CD4-positive, alpha-beta T cell (primary cell): ENCODE results near the gene GRAPL. TPM values are rescaled to one million over a fixed set of nuclear protein-coding genes. Genes with fewer than 3 reads are reported as not detected.
"Not testable (repeated sequence)": the region's sequence is repeated elsewhere in the genome, so short reads cannot be mapped to it uniquely, and the experiment has no call there.

ENCODE experiments used
- ATAC-seq: fragments of 200-7000 bp; cut with Tn5 transposase; one replicate; pipeline ENCODE4 v1.10.0; 2022; ENCODE audit warnings: mild to moderate bottlenecking; ENCODE audit not compliant: poor library complexity
- CTCF ChIA-PET: fragments of 350-600 bp; sonication (Branson Sonifier 250); formaldehyde crosslinking; loops from one replicate; lab custom pipeline; 2021; ENCODE audit warnings: antibody characterized with exemption, inconsistent platforms; lab: Charles Lee
- POLR2A ChIA-PET: fragments of 350-600 bp; sonication (Branson Sonifier 250); formaldehyde crosslinking; loops from one replicate; lab custom pipeline; 2021; ENCODE audit warnings: antibody characterized with exemption, inconsistent platforms; lab: Charles Lee
- DNase-seq, 14 experiments: peaks; one replicate each; pipeline ENCODE4 v3.0.0-alpha.2; 2013 to 2020; ENCODE audit warnings: mixed read lengths in 2 of 14
- H3K27ac ChIP-seq, 2 donors: one replicate each; pipeline versions ENCODE4 v1.5.1 to v1.7.0; 2013; ENCODE audit warnings: low read length in 2 of 2, low read depth in 1 of 2, mild to moderate bottlenecking in 1 of 2
- H3K27me3 ChIP-seq, 2 experiments: 1 replicate in 1 of 2; 2 replicates in 1 of 2; pipeline versions ENCODE4 v1.6.1 to v1.7.0; 2013; ENCODE audit warnings: low read length in 2 of 2, control low read depth in 1 of 2, mild to moderate bottlenecking in 1 of 2, moderate library complexity in 1 of 2; ENCODE audit not compliant: insufficient read depth in 2 of 2, control insufficient read depth in 1 of 2
- H3K36me3 ChIP-seq: one replicate; pipeline ENCODE4 v1.6.1; 2013; ENCODE audit warnings: low read length, control low read depth; ENCODE audit not compliant: insufficient read depth
- H3K4me1 ChIP-seq: one replicate; pipeline ENCODE4 v1.6.1; 2013; ENCODE audit warnings: low read length, control low read depth; ENCODE audit not compliant: insufficient read depth
- H3K4me3 ChIP-seq: one replicate; pipeline ENCODE4 v1.5.1; 2013; ENCODE audit warnings: mild to moderate bottlenecking, low read length, moderate library complexity
- H3K9me3 ChIP-seq, 2 experiments: 1 replicate in 1 of 2; 2 replicates in 1 of 2; pipeline versions ENCODE4 v1.6.1 to v1.7.0; 2013; ENCODE audit warnings: low read length in 2 of 2, mild to moderate bottlenecking in 2 of 2, control low read depth in 1 of 2, moderate library complexity in 1 of 2; ENCODE audit not compliant: control insufficient read depth in 1 of 2, insufficient read depth in 1 of 2
- H3K27ac Mint-ChIP-seq: one replicate; pipeline ENCODE4 v1.8.0; 2020; ENCODE audit warnings: mixed read lengths
- H3K27me3 Mint-ChIP-seq: one replicate; pipeline ENCODE4 v1.8.0; 2021; ENCODE audit warnings: mixed read lengths
- H3K36me3 Mint-ChIP-seq: one replicate; pipeline ENCODE4 v1.8.0; 2021; ENCODE audit warnings: low read depth, mixed read lengths
- H3K4me1 Mint-ChIP-seq: one replicate; pipeline ENCODE4 v1.8.0; 2021; ENCODE audit warnings: low read depth, mixed read lengths
- H3K4me3 Mint-ChIP-seq: one replicate; pipeline ENCODE4 v1.8.0; 2020; ENCODE audit warnings: mild to moderate bottlenecking, mixed read lengths
- H3K9me3 Mint-ChIP-seq: one replicate; pipeline ENCODE4 v1.8.0; 2020; ENCODE audit warnings: mixed read lengths
- intact Hi-C, 2 experiments: fragments of 100-400 bp; cut with DNase I in 1 of 2; cut with micrococcal nuclease in 1 of 2; formaldehyde crosslinking; loops; one replicate each; pipeline versions ENCODE4 v1.15.1 to v1.9.0; 2023 to 2025; cut with DNase I, micrococcal nuclease
- total RNA-seq, 174 experiments: library from RNA in 2 of 174; stranded (reverse) in 2 of 174; gene quantifications; one replicate each; pipeline ENCODE4 v1.2.3 and lab custom pipeline; 2021 to 2026

The GRAPL gene
- total RNA-seq, 2 experiments from 2014 or later, result 23.7 to 26.2 TPM

- POLR2A ChIA-PET, H3K4me3 Mint-ChIP-seq, H3K9me3 Mint-ChIP-seq, H3K4me3 ChIP-seq, H3K36me3 Mint-ChIP-seq, DNase-seq, H3K4me1 ChIP-seq, CTCF ChIA-PET, ATAC-seq, H3K9me3 ChIP-seq, H3K4me1 Mint-ChIP-seq, H3K36me3 ChIP-seq, H3K27ac ChIP-seq, H3K27me3 ChIP-seq, intact Hi-C loops, H3K27me3 Mint-ChIP-seq, H3K27ac Mint-ChIP-seq: not testable (repeated sequence)
These were observed 23.6 kb downstream of the GRAPL start for GRCh38 chr17:19150678-19151615.

- H3K27ac Mint-ChIP-seq, H3K27me3 ChIP-seq, H3K4me1 ChIP-seq, H3K9me3 Mint-ChIP-seq, H3K36me3 ChIP-seq, H3K27me3 Mint-ChIP-seq, H3K9me3 ChIP-seq, H3K27ac ChIP-seq, intact Hi-C loops, H3K4me3 ChIP-seq, ATAC-seq, POLR2A ChIA-PET, H3K4me3 Mint-ChIP-seq, H3K36me3 Mint-ChIP-seq, H3K4me1 Mint-ChIP-seq, CTCF ChIA-PET, DNase-seq: not testable (repeated sequence)
These were observed 30.2 kb downstream of the GRAPL start for GRCh38 chr17:19157628-19158027.

GRCh38 chr17:19158478-19158877, 31.1 kb downstream of the GRAPL start:
- CTCF ChIA-PET, H3K36me3 ChIP-seq, H3K27ac ChIP-seq, H3K9me3 Mint-ChIP-seq, H3K4me1 ChIP-seq, H3K9me3 ChIP-seq, POLR2A ChIA-PET, H3K4me3 Mint-ChIP-seq, H3K27me3 ChIP-seq, H3K27me3 Mint-ChIP-seq, ATAC-seq, H3K4me3 ChIP-seq, H3K36me3 Mint-ChIP-seq, DNase-seq, H3K27ac Mint-ChIP-seq, intact Hi-C loops, H3K4me1 Mint-ChIP-seq: not testable (repeated sequence)

- H3K9me3 Mint-ChIP-seq, DNase-seq, CTCF ChIA-PET, H3K27ac ChIP-seq, H3K36me3 ChIP-seq, H3K36me3 Mint-ChIP-seq, H3K4me3 ChIP-seq, H3K9me3 ChIP-seq, H3K4me3 Mint-ChIP-seq, POLR2A ChIA-PET, H3K27me3 ChIP-seq, intact Hi-C loops, H3K4me1 ChIP-seq, H3K4me1 Mint-ChIP-seq, ATAC-seq, H3K27ac Mint-ChIP-seq, H3K27me3 Mint-ChIP-seq: not testable (repeated sequence)
These were observed 31.5 kb downstream of the GRAPL start for GRCh38 chr17:19158938-19159337.

GRCh38 chr17:19161308-19162107, 34.1 kb downstream of the GRAPL start:
- H3K4me1 Mint-ChIP-seq, intact Hi-C loops, H3K36me3 Mint-ChIP-seq, DNase-seq, H3K36me3 ChIP-seq, H3K27ac Mint-ChIP-seq, H3K4me1 ChIP-seq, H3K9me3 ChIP-seq, H3K4me3 Mint-ChIP-seq, H3K9me3 Mint-ChIP-seq, CTCF ChIA-PET, H3K4me3 ChIP-seq, H3K27ac ChIP-seq, H3K27me3 ChIP-seq, H3K27me3 Mint-ChIP-seq, POLR2A ChIA-PET: not testable (repeated sequence)
- peak; percentile 67 for ATAC-seq

- H3K36me3 ChIP-seq, H3K4me1 Mint-ChIP-seq, CTCF ChIA-PET, H3K4me3 Mint-ChIP-seq, H3K27ac ChIP-seq, DNase-seq, H3K9me3 ChIP-seq, H3K4me3 ChIP-seq, POLR2A ChIA-PET, H3K4me1 ChIP-seq, H3K27ac Mint-ChIP-seq, H3K36me3 Mint-ChIP-seq, intact Hi-C loops, H3K27me3 ChIP-seq, H3K27me3 Mint-ChIP-seq, H3K9me3 Mint-ChIP-seq: not testable (repeated sequence)
- peak; percentile 18 for ATAC-seq
These were observed 35.2 kb downstream of the GRAPL start for GRCh38 chr17:19162384-19163216.
